ENCODE data around the gene FGD2.

- no peak for TF ChIP-seq POLR2A (IDR thresholded peaks at IDR 0.05; ENCODE audit: low read length)
- TF ChIP-seq GATA1 (IDR thresholded peaks at IDR 0.05; ENCODE audit: low read depth, low read length), result no peak
Measured at GRCh38 chr6:37033819-37034795, 28.7 kb downstream of the FGD2 start.
